Thoracic aorta (tissue), 2 donors: ENCODE data around the gene RGS14. TPM values are rescaled to one million over a fixed set of nuclear protein-coding genes. Genes with fewer than 3 reads are reported as not detected.

Source experiments
- ATAC-seq: fragments of 150-250 bp; one replicate; pipeline ENCODE4 v1.8.0; 2017; ENCODE audit warnings: low read depth; ENCODE audit not compliant: insufficient number of reproducible peaks, low FRiP score
- DNase-seq: peaks from one replicate; pipeline ENCODE4 v3.0.0-alpha.2; 2020; ENCODE audit warnings: low spot score
- H3K27ac ChIP-seq, 2 donors: fragments of 200-600 bp; sonication (generic); 1 replicate in 1 of 2; 2 replicates in 1 of 2; pipeline ENCODE4 v1.5.1; 2016; ENCODE audit warnings: mild to moderate bottlenecking in 2 of 2, moderate library complexity in 2 of 2
- H3K27me3 ChIP-seq: fragments of 200-600 bp; sonication (generic); replicated peaks from 2 replicates; pipeline ENCODE4 v1.6.0; 2016; ENCODE audit warnings: mild to moderate bottlenecking; ENCODE audit not compliant: insufficient read depth
- H3K36me3 ChIP-seq: fragments of 200-600 bp; sonication (generic); one replicate; pipeline ENCODE4 v1.5.1; 2016
- H3K4me1 ChIP-seq, 2 donors: fragments of 200-600 bp; sonication (generic); 1 replicate in 1 of 2; 2 replicates in 1 of 2; pipeline versions ENCODE4 v1.5.1 to v1.6.0; 2016; ENCODE audit warnings: low read depth in 2 of 2, mild to moderate bottlenecking in 1 of 2; ENCODE audit not compliant: control insufficient read depth in 1 of 2
- H3K4me3 ChIP-seq: fragments of 200-600 bp; sonication (generic); 2 replicates; pipeline ENCODE4 v1.5.1; 2016; ENCODE audit warnings: mild to moderate bottlenecking
- H3K9me3 ChIP-seq: fragments of 200-600 bp; sonication (generic); 2 replicates; pipeline ENCODE4 v1.5.1; 2016
- CTCF ChIP-seq: fragments of 200-600 bp; sonication (generic); IDR thresholded peaks from one replicate; pipeline ENCODE4 v1.5.1; 2019; ENCODE audit warnings: antibody characterized with exemption
- total RNA-seq, 2 donors: library from RNA; depleted of rRNA; stranded (reverse); fragments of >200 nt; gene quantifications; one replicate each; pipeline versions ENCODE4 v1.1.0 to v1.2.3, GENCODE V29; 2016

The RGS14 gene
- total RNA-seq, 2 donors from 2014 or later = 4.9 to 12.6 TPM

GRCh38 chr5:177319913-177320588, 37.7 kb upstream of the RGS14 start:
- Histone ChIP-seq H3K27ac (no peak overlapping the region), H3K4me1 (no peaks in the 10 kb centered on the region), H3K9me3 (no peaks in the 10 kb centered on the region), H3K36me3 (peaks cover 2% of the 10 kb centered on the region), H3K27me3 (no peaks in the 10 kb centered on the region), H3K4me3 (no peak overlapping the region)
- ATAC-seq (no peak), DNase-seq (no peak)
- no peak for TF ChIP-seq CTCF

- Histone ChIP-seq H3K36me3 (peaks cover 2% of the 10 kb centered on the region), H3K9me3 (no peaks in the 10 kb centered on the region), H3K27ac (no peak overlapping the region), H3K27me3 (no peaks in the 10 kb centered on the region), H3K4me1 (no peaks in the 10 kb centered on the region), H3K4me3 (no peak overlapping the region)
- peak; percentile 27 for ATAC-seq
- DNase-seq = no peak
- TF ChIP-seq CTCF = no peak
These were observed 36.8 kb upstream of the RGS14 start for GRCh38 chr5:177320879-177321278.

GRCh38 chr5:177325868-177326381, 31.8 kb upstream of the RGS14 start:
- ATAC-seq = no peak
- H3K27ac ChIP-seq = no peak overlapping the region
- peaks cover 12% of the 10 kb centered on the region for H3K36me3 ChIP-seq
- no peak overlapping the region for H3K4me3 ChIP-seq
- no peaks in the 10 kb centered on the region for H3K4me1 ChIP-seq
- no peaks in the 10 kb centered on the region for H3K9me3 ChIP-seq
- TF ChIP-seq CTCF = no peak
- no peak for DNase-seq
- H3K27me3 ChIP-seq = no peaks in the 10 kb centered on the region

GRCh38 chr5:177327539-177328522, 29.9 kb upstream of the RGS14 start:
- ATAC-seq (no peak), DNase-seq (no peak)
- H3K27ac ChIP-seq = peak overlapping the region in 1 of 2 donors; percentile 52
- peaks cover 23% of the 10 kb centered on the region for H3K36me3 ChIP-seq
- no peaks in the 10 kb centered on the region for H3K27me3 ChIP-seq
- H3K9me3 ChIP-seq = no peaks in the 10 kb centered on the region
- H3K4me1 ChIP-seq = no peaks in the 10 kb centered on the region
- no peak for TF ChIP-seq CTCF
- H3K4me3 ChIP-seq = no peak overlapping the region
